Neural cell (in vitro differentiated cells): ENCODE results near the gene DCTN3.

Experiments used
- CTCF ChIP-seq: fragments of 450-650 bp; IDR thresholded peaks from 2 replicates; pipeline ENCODE4 v1.5.1; 2014; ENCODE audit warnings: antibody characterized with exemption, mild to moderate bottlenecking, moderate library complexity; ENCODE audit not compliant: poor library complexity, severe bottlenecking
- EP300 ChIP-seq: fragments of 450-650 bp; conservative IDR thresholded peaks from 2 replicates; pipeline ENCODE4 v1.6.1; 2014; ENCODE audit warnings: antibody characterized with exemption, mild to moderate bottlenecking, moderate library complexity; ENCODE audit not compliant: poor library complexity, severe bottlenecking
- EZH2 ChIP-seq: fragments of 200-600, 300-800 bp; shearing (Covaris generic), sonication (generic); IDR thresholded peaks from 2 replicates; pipeline ENCODE4 v1.6.1; 2014; ENCODE audit warnings: antibody characterized with exemption, low read length, borderline replicate concordance, mild to moderate bottlenecking; ENCODE audit not compliant: insufficient read depth, poor library complexity, severe bottlenecking
- MXI1 ChIP-seq: fragments of 450-650 bp; conservative IDR thresholded peaks from 2 replicates; pipeline ENCODE4 v1.6.1; 2014; ENCODE audit warnings: antibody characterized with exemption, mild to moderate bottlenecking; ENCODE audit not compliant: poor library complexity, severe bottlenecking
- POLR2AphosphoS5 ChIP-seq: IDR thresholded peaks from 2 replicates; pipeline ENCODE4 v1.6.1; 2012
- RAD21 ChIP-seq: fragments of 450-650 bp; conservative IDR thresholded peaks from 2 replicates; pipeline ENCODE4 v1.6.1; 2014; ENCODE audit warnings: antibody characterized with exemption, mild to moderate bottlenecking, moderate library complexity
- REST ChIP-seq: IDR thresholded peaks from 2 replicates; pipeline ENCODE4 v1.6.1; 2012; ENCODE audit warnings: borderline replicate concordance
- TAF1 ChIP-seq: IDR thresholded peaks from 2 replicates; pipeline ENCODE4 v1.6.1; 2012; ENCODE audit warnings: low read depth

- TF ChIP-seq CTCF (peak; percentile 92), MXI1 (no peak), RAD21 (peak; percentile 83), EP300 (no peak), POLR2AphosphoS5 (no peak), EZH2 (no peak), REST (no peak), TAF1 (no peak)
Observed at GRCh38 chr9:34633851-34634550, 13.7 kb upstream of the DCTN3 start.
